Hematopoietic multipotent progenitor cell treated with erythropoietin and hydrocortisone succinate and interleukin-3 and kit ligand, for 8 days (in vitro differentiated cells): Measurements from ENCODE around the gene IL5.
"Not testable (repeated sequence)": the region's sequence is repeated elsewhere in the genome, so short reads cannot be mapped to it uniquely, and the experiment has no call there.

Source experiments
- DNase-seq: peaks from one replicate; pipeline ENCODE4 v3.0.0-alpha.2; 2015

The IL5 gene

GRCh38 chr5:132543472-132544201 is at the start of gene IL5:
Gene IL5 (minus strand): TSS chr5:132543522. CDS start chr5:132543478, 44 bp downstream.
- DNase-seq = no peak

- DNase-seq = no peak
These were observed 49.2 kb upstream of the IL5 start for GRCh38 chr5:132592521-132592920.

- DNase-seq = peak; percentile 39
These were observed 47.8 kb upstream of the IL5 start for GRCh38 chr5:132591145-132591544.

GRCh38 chr5:132589467-132589866 is 46.1 kb upstream of the IL5 start:
- no peak for DNase-seq

GRCh38 chr5:132586063-132586462 is 42.7 kb upstream of the IL5 start:
- no peak for DNase-seq

- not testable (repeated sequence) for DNase-seq
These were observed 41.2 kb upstream of the IL5 start for GRCh38 chr5:132584560-132584959.

- DNase-seq = no peak
These were observed 32.8 kb upstream of the IL5 start for GRCh38 chr5:132576123-132576522.

- no peak for DNase-seq
These were observed 23.3 kb upstream of the IL5 start for GRCh38 chr5:132566657-132567056.

GRCh38 chr5:132564555-132564954 is 21.2 kb upstream of the IL5 start:
- not testable (repeated sequence) for DNase-seq

- DNase-seq = no peak
These were observed 18.3 kb upstream of the IL5 start for GRCh38 chr5:132561601-132562000.

GRCh38 chr5:132559383-132560060 is 16.2 kb upstream of the IL5 start:
- peak; percentile 25 for DNase-seq

GRCh38 chr5:132557478-132558172 is 14.3 kb upstream of the IL5 start:
- peak; percentile 66 for DNase-seq

- peak; percentile 93 for DNase-seq
These were observed 13.6 kb upstream of the IL5 start, which contains the start of gene RAD50 for GRCh38 chr5:132556763-132557477. Gene RAD50 (plus strand): TSS chr5:132556977. CDS start chr5:132557325, 348 bp downstream.

- no peak for DNase-seq
These were observed 12.9 kb upstream of the IL5 start for GRCh38 chr5:132556153-132556762.

- DNase-seq = peak; percentile 62
These were observed 6.3 kb upstream of the IL5 start for GRCh38 chr5:132549576-132549975.

GRCh38 chr5:132548834-132549233 is 5.5 kb upstream of the IL5 start:
- DNase-seq = not testable (repeated sequence)

GRCh38 chr5:132547269-132547668 is 3.9 kb upstream of the IL5 start:
- DNase-seq = no peak

- no peak for DNase-seq
These were observed 2.8 kb upstream of the IL5 start for GRCh38 chr5:132546108-132546507.

GRCh38 chr5:132540764-132541163 is 2.6 kb downstream of the IL5 start:
- no peak for DNase-seq

- no peak for DNase-seq
These were observed 3.2 kb downstream of the IL5 start for GRCh38 chr5:132540149-132540548.

- no peak for DNase-seq
These were observed 3.6 kb downstream of the IL5 start for GRCh38 chr5:132539716-132540115.

- no peak for DNase-seq
These were observed 12.4 kb downstream of the IL5 start for GRCh38 chr5:132530946-132531345.
